Stimulated activated naive CD8-positive, alpha-beta T cell treated with anti-CD3 and anti-CD28 coated beads, Interleukin-15, Interleukin-2, amounts not matched to agents 100 ng/mL and 50 ng/mL, for 24 hours (primary cell): ENCODE measurements around the gene DCDC2C.

Source experiments
- H3K27ac Mint-ChIP-seq: one replicate; pipeline ENCODE4 v1.8.0; 2021; ENCODE audit warnings: mild to moderate bottlenecking, mixed read lengths
- H3K27me3 Mint-ChIP-seq: one replicate; pipeline ENCODE4 v1.8.0; 2021; ENCODE audit warnings: mixed read lengths
- H3K36me3 Mint-ChIP-seq: one replicate; pipeline ENCODE4 v1.8.0; 2021; ENCODE audit warnings: low read depth, mixed read lengths
- H3K4me1 Mint-ChIP-seq: one replicate; pipeline ENCODE4 v1.8.0; 2021; ENCODE audit warnings: low read depth, mixed read lengths
- H3K4me3 Mint-ChIP-seq: one replicate; pipeline ENCODE4 v1.8.0; 2021; ENCODE audit warnings: mild to moderate bottlenecking, mixed read lengths
- H3K9me3 Mint-ChIP-seq: one replicate; pipeline ENCODE4 v1.8.0; 2021; ENCODE audit warnings: mixed read lengths

DCDC2C gene

DNA sequence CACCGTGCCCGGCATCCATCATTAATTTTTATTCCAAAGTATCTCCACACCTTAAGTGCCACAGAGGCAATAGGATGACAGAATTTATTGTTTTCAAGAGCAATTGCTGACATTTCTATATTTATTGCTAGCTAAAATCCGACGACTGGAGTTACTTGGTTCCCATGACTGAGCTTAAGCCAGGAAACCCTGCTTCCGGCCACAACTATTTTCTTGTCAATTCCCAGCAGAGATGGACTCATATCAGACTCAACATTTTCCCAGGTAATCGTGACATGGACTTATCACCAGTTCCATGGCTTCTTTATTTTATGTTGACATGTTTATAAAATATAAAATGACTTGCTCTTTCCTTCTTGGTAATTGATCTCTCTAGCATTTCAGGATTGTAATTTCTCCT lies 20.6 kb upstream of the DCDC2C start:
- Mint-ChIP-seq H3K9me3 (no peaks in the 10 kb centered on the region), H3K27me3 (peaks cover 5% of the 10 kb centered on the region), H3K4me3 (no peak overlapping the region), H3K27ac (no peak overlapping the region), H3K36me3 (no peaks in the 10 kb centered on the region), H3K4me1 (no peaks in the 10 kb centered on the region)

DNA sequence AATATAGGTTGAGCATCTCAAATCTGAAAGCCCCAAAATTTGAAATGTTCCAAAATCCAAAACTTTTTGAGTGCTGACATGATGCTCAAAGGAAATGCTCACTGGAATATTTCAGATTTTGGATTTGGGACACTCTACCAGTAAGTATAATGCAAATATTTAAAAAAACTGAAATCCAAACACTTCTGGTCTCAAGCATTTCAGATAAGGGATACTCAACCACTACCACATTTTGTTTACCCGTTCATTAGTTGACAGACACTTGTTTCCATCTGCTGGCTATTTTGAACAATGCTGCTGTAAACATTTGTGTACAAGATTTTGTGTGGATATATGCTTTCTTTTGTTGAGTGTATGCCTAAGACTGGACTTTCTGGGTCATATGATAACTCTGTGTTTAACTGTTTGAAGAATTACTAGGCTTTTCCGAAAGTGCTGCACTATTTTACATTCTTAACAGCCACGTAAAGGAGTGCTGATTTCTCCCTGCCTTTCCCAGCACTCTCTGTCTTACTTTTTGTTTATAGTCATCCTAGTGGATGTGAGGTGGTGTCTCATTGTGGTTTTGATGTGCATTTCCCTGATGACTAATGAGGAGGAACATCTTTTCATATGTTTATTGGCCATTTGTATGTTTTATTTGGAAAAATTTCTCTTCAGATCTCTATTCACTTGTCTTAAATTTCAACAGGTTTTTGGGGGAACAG lies 19.5 kb upstream of the DCDC2C start:
- Mint-ChIP-seq H3K27me3 (peaks cover 5% of the 10 kb centered on the region), H3K27ac (no peak overlapping the region), H3K36me3 (no peaks in the 10 kb centered on the region), H3K4me3 (no peak overlapping the region), H3K9me3 (no peaks in the 10 kb centered on the region), H3K4me1 (no peaks in the 10 kb centered on the region)

DNA sequence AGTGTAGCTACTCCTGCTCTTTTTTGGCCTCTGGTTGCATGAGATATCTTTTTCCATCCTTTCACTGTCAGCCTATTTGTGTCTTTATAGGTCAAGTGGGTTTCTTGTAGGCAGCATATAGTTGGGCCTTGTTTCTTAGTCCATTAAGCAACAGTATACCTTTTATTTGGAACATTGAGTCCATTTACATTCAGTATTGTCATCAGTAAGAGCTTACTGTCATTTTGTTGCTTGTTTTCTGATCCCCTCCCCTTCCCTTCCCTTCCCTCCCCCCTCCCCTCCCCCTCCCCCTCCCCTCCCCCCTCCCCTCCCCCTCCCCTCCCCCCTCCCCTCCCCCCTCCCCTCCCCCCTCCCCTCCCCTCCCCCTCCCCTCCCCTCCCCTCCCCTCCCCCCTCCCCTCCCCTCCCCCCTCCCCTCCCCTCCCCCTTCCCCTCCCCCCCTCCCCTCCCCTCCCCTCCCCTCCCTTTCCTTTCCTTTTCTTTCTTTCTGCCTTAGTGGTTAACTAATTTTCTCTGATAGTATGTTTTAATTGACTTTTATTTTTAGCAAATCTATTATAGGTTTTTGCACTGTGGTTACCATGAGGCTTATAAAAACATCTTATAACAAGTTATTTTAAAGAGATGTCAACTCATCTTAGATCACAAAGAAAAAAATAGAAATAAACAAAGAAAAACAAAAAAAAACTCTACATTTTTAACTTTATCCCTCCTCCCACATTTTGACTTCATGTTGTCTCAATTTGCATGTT lies 13.2 kb upstream of the DCDC2C start:
- Mint-ChIP-seq H3K4me3 (no peak overlapping the region), H3K9me3 (no peaks in the 10 kb centered on the region), H3K36me3 (no peaks in the 10 kb centered on the region), H3K4me1 (no peaks in the 10 kb centered on the region), H3K27me3 (peaks cover 16% of the 10 kb centered on the region), H3K27ac (no peak overlapping the region)

DNA sequence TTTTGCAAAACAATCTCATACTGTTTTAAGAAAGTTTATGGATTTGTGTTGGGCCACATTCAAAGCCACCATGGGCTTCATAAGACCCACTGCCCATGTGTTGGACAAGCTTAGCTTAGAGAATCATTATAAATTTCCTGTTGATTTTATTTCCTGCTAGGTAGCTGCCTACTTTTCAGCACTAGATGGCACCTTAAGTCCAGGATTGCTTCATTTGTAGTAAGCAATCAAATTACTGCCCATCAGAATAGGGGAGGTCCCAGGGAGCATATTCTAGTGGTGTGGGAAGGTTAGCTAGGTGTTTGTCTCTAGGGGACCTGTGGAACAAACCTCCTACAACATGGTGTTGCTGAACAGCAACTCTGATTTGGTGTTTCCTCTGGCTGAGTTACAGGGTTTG lies 11.0 kb upstream of the DCDC2C start:
- Mint-ChIP-seq H3K9me3 (no peaks in the 10 kb centered on the region), H3K36me3 (no peaks in the 10 kb centered on the region), H3K27ac (no peak overlapping the region), H3K4me1 (no peaks in the 10 kb centered on the region), H3K27me3 (peaks cover 21% of the 10 kb centered on the region), H3K4me3 (no peak overlapping the region)

DNA sequence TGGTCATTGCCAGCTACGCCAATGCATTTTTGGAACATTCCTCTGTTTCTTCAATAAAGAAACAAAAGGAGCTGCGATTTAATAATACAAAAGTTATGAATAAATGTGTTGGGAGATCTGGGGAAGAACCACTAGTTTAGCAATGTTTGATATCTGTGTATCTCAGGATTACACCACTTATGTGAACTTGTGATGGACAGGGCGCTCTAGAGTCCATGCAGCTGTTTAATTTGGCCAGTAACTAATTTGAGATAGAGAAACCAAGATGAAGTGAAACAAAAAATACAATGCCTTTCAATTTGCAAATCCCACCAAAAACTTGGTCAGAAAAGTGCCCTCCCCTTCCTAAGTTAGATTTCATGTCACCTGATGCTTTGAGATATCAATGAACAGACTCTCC lies 6.8 kb upstream of the DCDC2C start:
- Mint-ChIP-seq H3K27me3 (peaks cover 37% of the 10 kb centered on the region), H3K27ac (no peak overlapping the region), H3K4me3 (no peak overlapping the region), H3K4me1 (no peaks in the 10 kb centered on the region), H3K9me3 (no peaks in the 10 kb centered on the region), H3K36me3 (no peaks in the 10 kb centered on the region)

DNA sequence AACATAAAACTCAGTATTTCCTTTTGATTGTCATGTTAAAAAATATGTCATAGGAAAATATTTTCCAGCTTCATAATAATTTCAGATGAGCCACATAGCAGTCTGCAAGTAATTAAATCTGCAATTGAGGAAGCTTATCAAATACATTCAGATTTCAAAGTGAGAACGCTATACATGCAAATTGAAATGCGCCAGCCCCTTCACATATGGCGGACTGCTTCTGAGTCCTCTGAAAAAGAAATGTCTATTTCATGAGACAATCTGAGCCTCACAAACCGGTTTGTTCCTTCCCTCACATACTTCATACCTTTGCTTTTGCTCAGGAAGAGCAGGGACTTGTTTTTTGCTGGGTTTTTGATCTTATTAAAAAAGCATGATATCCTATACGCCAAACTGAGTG lies 2.3 kb upstream of the DCDC2C start:
- H3K4me1 Mint-ChIP-seq: peaks cover 4% of the 10 kb centered on the region
- H3K4me3 Mint-ChIP-seq: no peak overlapping the region
- H3K9me3 Mint-ChIP-seq: no peaks in the 10 kb centered on the region
- H3K27ac Mint-ChIP-seq: no peak overlapping the region
- H3K36me3 Mint-ChIP-seq: no peaks in the 10 kb centered on the region
- H3K27me3 Mint-ChIP-seq: peaks cover 45% of the 10 kb centered on the region

DNA sequence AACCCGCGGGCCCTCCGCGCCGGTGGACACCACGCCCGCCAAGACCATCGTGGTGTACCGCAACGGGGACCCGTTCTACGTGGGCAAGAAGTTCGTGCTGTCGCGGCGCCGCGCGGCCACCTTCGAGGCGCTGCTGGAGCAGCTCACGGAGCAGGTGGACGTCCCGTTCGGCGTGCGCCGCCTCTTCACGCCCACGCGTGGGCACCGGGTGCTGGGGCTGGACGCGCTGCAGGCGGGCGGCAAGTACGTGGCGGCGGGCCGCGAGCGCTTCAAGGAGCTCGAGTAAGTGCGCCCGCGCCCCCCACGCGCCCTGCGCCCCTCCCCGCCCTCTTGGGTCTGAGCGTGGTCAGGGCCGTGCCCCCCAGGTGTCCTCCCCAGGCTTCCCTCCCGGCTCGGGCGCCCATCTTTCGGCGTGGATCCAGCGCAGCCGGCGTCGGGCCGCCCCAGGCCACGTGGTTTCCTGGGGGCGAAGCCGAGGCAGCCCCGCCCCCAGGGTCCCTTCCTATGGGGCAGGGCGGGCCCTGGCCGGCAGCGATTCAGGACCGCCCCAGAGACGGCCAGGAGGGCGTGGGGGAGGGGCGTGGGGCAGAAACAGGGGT lies 481 bp downstream of the DCDC2C start:
- H3K4me3 Mint-ChIP-seq: no peak overlapping the region
- peaks cover 42% of the 10 kb centered on the region for H3K27me3 Mint-ChIP-seq

DNA sequence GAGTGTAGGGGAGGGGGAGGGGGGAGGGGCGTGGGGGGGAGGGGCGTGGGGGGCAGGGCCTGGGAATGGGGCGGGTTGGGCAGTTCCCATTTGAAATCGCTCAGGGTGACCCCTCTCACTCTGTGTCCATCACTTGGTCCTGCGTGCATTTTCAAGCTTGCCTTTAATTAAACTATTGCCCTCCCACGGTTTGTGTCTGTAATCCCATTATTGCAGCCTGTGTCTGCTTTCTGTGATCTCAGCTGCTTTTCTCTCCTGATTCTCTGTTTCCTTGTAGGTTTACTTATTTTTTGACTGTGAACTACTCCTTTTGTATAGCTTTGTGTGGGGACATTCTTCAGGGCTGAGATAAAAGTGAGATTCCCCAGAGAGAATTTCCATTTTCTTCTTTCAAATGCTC lies 1.3 kb downstream of the DCDC2C start:
- H3K9me3 Mint-ChIP-seq: no peaks in the 10 kb centered on the region
- H3K27me3 Mint-ChIP-seq: peaks cover 34% of the 10 kb centered on the region
- H3K4me3 Mint-ChIP-seq: no peak overlapping the region

More for the DNA sequence above, 481 bp downstream of the DCDC2C start:
- H3K27ac Mint-ChIP-seq: no peak overlapping the region
- no peaks in the 10 kb centered on the region for H3K36me3 Mint-ChIP-seq
- no peaks in the 10 kb centered on the region for H3K9me3 Mint-ChIP-seq
- H3K4me1 Mint-ChIP-seq: peaks cover 4% of the 10 kb centered on the region

DNA sequence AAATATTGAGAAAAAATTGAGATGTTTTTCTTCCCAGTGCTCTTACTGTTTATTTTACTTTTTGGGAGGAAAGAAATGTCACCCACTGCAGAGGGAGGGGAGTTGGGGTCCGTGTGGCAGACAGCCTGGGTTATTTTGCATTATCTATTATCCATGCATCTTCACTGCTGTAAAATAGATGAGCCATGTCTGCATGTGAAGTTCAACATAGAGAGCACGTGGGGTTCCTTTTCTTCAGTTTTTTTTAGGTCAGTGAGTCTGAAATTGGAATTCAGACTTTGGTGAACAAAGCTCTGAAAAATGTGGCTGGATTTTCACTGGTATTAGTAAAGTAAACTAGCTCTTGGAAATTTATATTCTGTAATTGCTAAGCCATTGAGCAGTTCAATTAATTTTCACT lies 2.4 kb downstream of the DCDC2C start:
- Mint-ChIP-seq H3K4me1 (peaks cover 4% of the 10 kb centered on the region), H3K4me3 (no peak overlapping the region), H3K27ac (no peak overlapping the region), H3K9me3 (no peaks in the 10 kb centered on the region), H3K27me3 (peaks cover 33% of the 10 kb centered on the region), H3K36me3 (no peaks in the 10 kb centered on the region)

More for the DNA sequence above, 1.3 kb downstream of the DCDC2C start:
- Mint-ChIP-seq H3K27ac (no peak overlapping the region), H3K4me1 (peaks cover 4% of the 10 kb centered on the region), H3K36me3 (no peaks in the 10 kb centered on the region)

DNA sequence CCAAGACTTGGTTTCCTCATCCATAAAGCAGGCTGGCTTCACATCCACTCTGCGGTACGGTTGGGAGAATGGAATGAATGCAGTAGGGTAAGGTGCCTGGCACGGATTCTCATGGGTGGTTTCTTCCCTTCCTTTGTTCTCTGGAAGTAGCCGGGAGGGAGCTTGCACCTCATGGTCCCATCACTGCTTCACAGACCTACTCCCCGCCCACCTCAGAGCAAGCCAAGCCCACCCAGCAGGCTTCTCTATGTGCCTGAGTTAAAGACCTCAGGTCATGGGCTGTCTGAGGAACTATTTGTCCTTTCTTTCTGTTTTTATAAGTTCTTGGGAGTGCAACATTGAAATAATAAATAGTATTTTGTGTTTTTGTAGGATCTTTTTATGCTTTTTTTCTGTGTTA lies 3.5 kb downstream of the DCDC2C start:
- Mint-ChIP-seq H3K27ac (no peak overlapping the region), H3K4me1 (peaks cover 4% of the 10 kb centered on the region), H3K27me3 (peaks cover 28% of the 10 kb centered on the region), H3K4me3 (no peak overlapping the region), H3K9me3 (peaks cover 4% of the 10 kb centered on the region), H3K36me3 (no peaks in the 10 kb centered on the region)

DNA sequence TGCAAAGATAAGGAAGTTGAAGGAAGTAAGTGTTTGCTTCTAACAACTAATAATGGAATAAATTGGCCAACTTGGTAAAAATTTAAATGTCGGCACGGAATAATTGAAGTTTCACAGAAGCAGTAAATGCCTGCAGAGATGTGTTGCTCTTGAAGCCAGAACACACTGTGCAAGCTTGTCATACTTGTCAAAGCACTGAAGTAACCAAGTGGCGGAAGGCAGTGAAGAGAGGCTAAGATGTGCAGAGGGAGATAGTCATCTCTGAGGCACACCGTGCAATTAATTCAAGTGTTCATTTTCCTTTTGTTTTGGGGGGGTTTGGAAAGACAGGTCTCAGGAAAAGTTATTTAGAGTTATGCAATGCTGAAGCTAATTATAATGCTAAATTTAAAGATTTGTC lies 5.2 kb downstream of the DCDC2C start:
- Mint-ChIP-seq H3K36me3 (no peaks in the 10 kb centered on the region), H3K4me3 (no peak overlapping the region), H3K27ac (no peak overlapping the region), H3K4me1 (peaks cover 4% of the 10 kb centered on the region), H3K9me3 (peaks cover 5% of the 10 kb centered on the region), H3K27me3 (peaks cover 16% of the 10 kb centered on the region)

DNA sequence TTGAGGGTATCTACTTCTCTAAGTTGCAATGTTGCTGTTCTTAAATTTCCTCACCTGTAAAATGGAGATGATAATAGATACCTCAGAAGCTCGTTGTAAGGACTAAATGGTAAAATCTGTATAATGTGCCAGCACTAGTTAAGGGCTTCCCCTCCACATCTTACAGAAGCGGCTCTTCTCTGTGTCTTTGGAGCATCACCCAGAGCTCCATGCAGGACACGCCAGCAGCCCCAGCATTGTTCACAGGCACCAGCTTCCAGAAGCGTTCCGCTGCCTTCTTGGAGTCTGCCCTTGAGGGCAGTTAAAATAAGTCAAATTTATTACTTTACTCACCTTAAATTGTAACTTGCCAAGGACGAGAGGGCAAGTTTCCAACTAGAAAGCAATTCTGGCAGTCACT lies 5.8 kb downstream of the DCDC2C start:
- H3K27ac Mint-ChIP-seq: no peak overlapping the region
- H3K27me3 Mint-ChIP-seq: peaks cover 16% of the 10 kb centered on the region
- H3K36me3 Mint-ChIP-seq: no peaks in the 10 kb centered on the region
- H3K9me3 Mint-ChIP-seq: peaks cover 5% of the 10 kb centered on the region
- no peak overlapping the region for H3K4me3 Mint-ChIP-seq
- H3K4me1 Mint-ChIP-seq: peaks cover 4% of the 10 kb centered on the region

DNA sequence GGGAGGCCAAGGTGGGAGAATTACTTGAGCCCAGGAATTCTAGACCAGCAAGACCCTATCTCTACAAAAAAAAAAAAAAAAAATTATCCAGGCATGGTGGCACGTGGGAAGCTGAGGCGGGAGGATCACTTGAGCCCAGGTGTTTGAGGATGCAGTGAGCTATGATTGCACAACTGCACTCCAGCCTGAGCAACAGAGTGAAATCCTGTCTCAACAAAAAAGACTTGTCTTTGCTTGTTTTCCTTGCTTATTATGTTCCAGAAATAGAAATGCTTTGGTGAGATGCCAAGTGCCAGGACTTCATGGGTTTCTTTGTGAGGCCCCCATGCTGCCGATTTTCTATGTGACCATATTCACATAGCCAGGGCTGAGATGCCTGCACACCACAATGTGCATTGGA lies 9.0 kb downstream of the DCDC2C start:
- Mint-ChIP-seq H3K27me3 (peaks cover 10% of the 10 kb centered on the region), H3K4me3 (no peak overlapping the region), H3K9me3 (peaks cover 5% of the 10 kb centered on the region), H3K36me3 (no peaks in the 10 kb centered on the region), H3K27ac (no peak overlapping the region), H3K4me1 (no peaks in the 10 kb centered on the region)

DNA sequence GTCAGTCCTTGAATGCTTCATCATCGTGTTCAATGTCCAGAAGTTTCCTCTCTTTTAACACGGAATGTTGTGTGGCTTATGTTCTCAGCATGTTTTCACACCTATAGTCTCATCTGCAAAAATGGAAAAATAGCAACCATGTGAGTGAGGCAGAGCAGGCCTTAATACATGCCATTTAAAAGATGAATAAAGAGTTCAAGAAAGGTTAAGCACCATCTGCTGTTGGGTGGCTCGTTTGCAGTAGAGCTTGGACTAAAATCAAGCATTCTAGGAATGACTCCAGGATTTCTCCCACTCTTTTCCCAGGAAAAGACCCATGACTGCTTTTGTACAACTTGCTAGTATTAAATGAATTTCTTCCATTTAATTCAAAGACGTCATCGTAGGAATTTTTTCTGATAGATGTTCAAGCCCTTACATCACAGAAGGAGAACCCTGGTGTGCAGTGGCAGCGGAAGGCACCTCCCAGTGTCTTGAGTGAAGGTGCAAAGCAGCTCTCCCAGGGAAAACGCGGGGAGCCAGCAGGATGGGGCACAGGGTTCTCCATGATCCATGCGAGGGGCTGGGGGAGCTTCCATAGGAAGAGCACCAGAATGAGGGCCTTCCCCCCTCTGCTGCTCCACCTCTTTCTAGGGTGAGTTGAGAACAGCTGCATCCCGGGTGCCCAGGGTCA lies 9.6 kb downstream of the DCDC2C start:
- H3K27me3 Mint-ChIP-seq: peaks cover 7% of the 10 kb centered on the region
- no peak overlapping the region for H3K4me3 Mint-ChIP-seq
- H3K4me1 Mint-ChIP-seq: no peaks in the 10 kb centered on the region

DNA sequence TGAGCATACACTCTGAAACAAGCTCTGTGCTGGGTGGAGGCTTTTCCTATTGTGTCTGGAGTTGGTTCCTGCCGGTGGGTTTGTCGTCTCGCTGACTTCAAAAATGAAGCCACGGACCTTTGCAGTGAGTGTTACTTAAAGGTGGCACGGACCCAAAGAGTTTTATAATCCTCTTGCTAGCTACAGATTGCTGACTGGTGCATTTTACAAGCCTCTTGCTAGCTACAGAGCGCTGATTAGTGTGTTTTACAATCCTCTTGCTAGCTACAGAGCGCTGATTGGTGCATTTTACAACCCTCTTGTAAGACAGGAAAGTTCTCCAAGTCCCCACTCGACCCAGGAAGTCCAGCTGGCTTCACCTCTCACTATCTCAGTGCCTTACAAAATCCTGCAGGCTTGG lies 15.3 kb downstream of the DCDC2C start:
- Mint-ChIP-seq H3K4me1 (no peaks in the 10 kb centered on the region), H3K4me3 (no peak overlapping the region), H3K36me3 (no peaks in the 10 kb centered on the region), H3K27me3 (peaks cover 6% of the 10 kb centered on the region), H3K9me3 (peaks cover 9% of the 10 kb centered on the region), H3K27ac (no peak overlapping the region)

More for the DNA sequence above, 9.6 kb downstream of the DCDC2C start:
- Mint-ChIP-seq H3K36me3 (no peaks in the 10 kb centered on the region), H3K9me3 (peaks cover 5% of the 10 kb centered on the region), H3K27ac (no peak overlapping the region)
